Measurements from ENCODE around the gene MSX1. TPM values are rescaled to one million over a fixed set of nuclear protein-coding genes. Genes with fewer than 3 reads are reported as not detected.

MSX1 gene
- total and polyA plus RNA-seq, 2 of the 13 experiments (the other 11 are each of a cell fraction or from before 2014, with no cell fraction given): 12.1 to 14.9 TPM

GRCh38 chr4:4812145-4812794, 47.2 kb upstream of the MSX1 start (continued):
- TF ChIP-seq ATF2 (CRISPR knock-in tag; IDR thresholded peaks at IDR 0.05): no peak
- no peak for TF ChIP-seq CBFB (CRISPR knock-in tag; IDR thresholded peaks at IDR 0.05)
- TF ChIP-seq IKZF1 (IDR thresholded peaks at IDR 0.05): no peak
- TF ChIP-seq PHF20 (CRISPR knock-in tag; IDR thresholded peaks at IDR 0.05): no peak
- no peak for TF ChIP-seq HNRNPLL (IDR thresholded peaks at IDR 0.05; ENCODE audit: low read depth, low read length, poor library complexity, severe bottlenecking)
- TF ChIP-seq BATF2 (CRISPR knock-in tag; IDR thresholded peaks at IDR 0.05): no peak
- no peak for TF ChIP-seq ZNF609 (CRISPR knock-in tag; IDR thresholded peaks at IDR 0.05; ENCODE audit: borderline replicate concordance)
- TF ChIP-seq HBP1 (CRISPR knock-in tag; IDR thresholded peaks at IDR 0.05; ENCODE audit: low read depth): no peak
- TF ChIP-seq HCFC1 (IDR thresholded peaks at IDR 0.05; ENCODE audit: low read depth, low read length): no peak
- TF ChIP-seq ZNF138 (CRISPR knock-in tag; IDR thresholded peaks at IDR 0.05; ENCODE audit: low read depth): no peak
- no peak for TF ChIP-seq SNAPC4 (CRISPR knock-in tag; IDR thresholded peaks at IDR 0.05)
- no peak for TF ChIP-seq ZXDC (CRISPR knock-in tag; IDR thresholded peaks at IDR 0.05)
